ENCODE measurements around the gene RNF214.

RNF214 gene

GRCh38 chr11:117295438-117296137, 63.1 kb downstream of the RNF214 start:
- DNase-seq (ENCODE audit: low spot score in 2 of 2), result no peak
- no peak for ATAC-seq
- Mint-ChIP-seq H3K36me3 (no peaks in the 10 kb centered on the region), H3K4me1 (peaks cover under 1% of the 10 kb centered on the region), H3K4me3 (no peak overlapping the region), H3K9me3 (no peaks in the 10 kb centered on the region), H3K27ac (no peak overlapping the region)

GRCh38 chr11:117296881-117297280, 64.4 kb downstream of the RNF214 start:
- DNase-seq (ENCODE audit: low spot score in 2 of 2) (no peak), ATAC-seq (no peak)
- peak overlapping the region; percentile 11 for H3K27ac Mint-ChIP-seq
- no peaks in the 10 kb centered on the region for H3K9me3 Mint-ChIP-seq
- no peaks in the 10 kb centered on the region for H3K36me3 Mint-ChIP-seq
- no peak overlapping the region for H3K4me3 Mint-ChIP-seq
- peaks cover 6% of the 10 kb centered on the region for H3K4me1 Mint-ChIP-seq

GRCh38 chr11:117298195-117298594, 65.7 kb downstream of the RNF214 start:
- H3K27ac Mint-ChIP-seq, result no peak overlapping the region

GRCh38 chr11:117299351-117300282, 67.1 kb downstream of the RNF214 start:
- Mint-ChIP-seq H3K9me3 (no peaks in the 10 kb centered on the region), H3K4me3 (no peak overlapping the region), H3K27ac (peak overlapping the region; percentile 9), H3K36me3 (no peaks in the 10 kb centered on the region), H3K4me1 (peaks cover 6% of the 10 kb centered on the region)
- ATAC-seq (no peak), DNase-seq (ENCODE audit: low spot score in 2 of 2) (no peak)

More at GRCh38 chr11:117298195-117298594, 65.7 kb downstream of the RNF214 start:
- ATAC-seq (no peak), DNase-seq (ENCODE audit: low spot score in 2 of 2) (no peak)
- Mint-ChIP-seq H3K9me3 (no peaks in the 10 kb centered on the region), H3K4me3 (no peak overlapping the region), H3K4me1 (peaks cover 6% of the 10 kb centered on the region), H3K36me3 (no peaks in the 10 kb centered on the region)

- Mint-ChIP-seq H3K9me3 (no peaks in the 10 kb centered on the region), H3K4me3 (no peak overlapping the region), H3K36me3 (no peaks in the 10 kb centered on the region), H3K4me1 (peaks cover 6% of the 10 kb centered on the region), H3K27ac (no peak overlapping the region)
- ATAC-seq (no peak), DNase-seq (ENCODE audit: low spot score in 2 of 2) (no peak)
Measured at GRCh38 chr11:117300283-117300663, 67.8 kb downstream of the RNF214 start.

- Mint-ChIP-seq H3K4me3 (no peak overlapping the region), H3K36me3 (no peaks in the 10 kb centered on the region), H3K4me1 (peaks cover 6% of the 10 kb centered on the region), H3K9me3 (no peaks in the 10 kb centered on the region), H3K27ac (no peak overlapping the region)
- ATAC-seq (no peak), DNase-seq (ENCODE audit: low spot score in 2 of 2) (no peak)
Measured at GRCh38 chr11:117300773-117301172, 68.3 kb downstream of the RNF214 start.

- DNase-seq (ENCODE audit: low spot score in 2 of 2), result no peak
- peaks cover 6% of the 10 kb centered on the region for H3K4me1 Mint-ChIP-seq
- H3K9me3 Mint-ChIP-seq, result no peaks in the 10 kb centered on the region
- no peak overlapping the region for H3K27ac Mint-ChIP-seq
- no peak for ATAC-seq
- no peak overlapping the region for H3K4me3 Mint-ChIP-seq
- H3K36me3 Mint-ChIP-seq, result no peaks in the 10 kb centered on the region
Measured at GRCh38 chr11:117302228-117302627, 69.8 kb downstream of the RNF214 start.

- no peak overlapping the region for H3K4me3 Mint-ChIP-seq
- H3K9me3 Mint-ChIP-seq, result no peaks in the 10 kb centered on the region
- peaks cover 6% of the 10 kb centered on the region for H3K4me1 Mint-ChIP-seq
- no peaks in the 10 kb centered on the region for H3K36me3 Mint-ChIP-seq
- ATAC-seq (no peak), DNase-seq (ENCODE audit: low spot score in 2 of 2) (no peak)
- no peak overlapping the region for H3K27ac Mint-ChIP-seq
Measured at GRCh38 chr11:117303101-117303500, 70.6 kb downstream of the RNF214 start.

- no peaks in the 10 kb centered on the region for H3K36me3 Mint-ChIP-seq
- peaks cover 6% of the 10 kb centered on the region for H3K4me1 Mint-ChIP-seq
- no peak for ATAC-seq
- no peak overlapping the region for H3K27ac Mint-ChIP-seq
- no peak overlapping the region for H3K4me3 Mint-ChIP-seq
- H3K9me3 Mint-ChIP-seq, result no peaks in the 10 kb centered on the region
- no peak for DNase-seq (ENCODE audit: low spot score in 2 of 2)
Measured at GRCh38 chr11:117303646-117304315, 71.3 kb downstream of the RNF214 start.

- Mint-ChIP-seq H3K4me1 (peaks cover 6% of the 10 kb centered on the region), H3K4me3 (no peak overlapping the region), H3K27ac (no peak overlapping the region), H3K9me3 (no peaks in the 10 kb centered on the region), H3K36me3 (no peaks in the 10 kb centered on the region)
- ATAC-seq (no peak), DNase-seq (ENCODE audit: low spot score in 2 of 2) (no peak)
Measured at GRCh38 chr11:117305145-117305544, 72.7 kb downstream of the RNF214 start.

- Mint-ChIP-seq H3K4me1 (no peaks in the 10 kb centered on the region), H3K36me3 (no peaks in the 10 kb centered on the region), H3K9me3 (no peaks in the 10 kb centered on the region), H3K27ac (no peak overlapping the region), H3K4me3 (no peak overlapping the region)
- ATAC-seq, result no peak
- DNase-seq (ENCODE audit: low spot score in 2 of 2), result no peak
Measured at GRCh38 chr11:117309310-117309709, 76.8 kb downstream of the RNF214 start.

- H3K4me3 Mint-ChIP-seq, result no peak overlapping the region
Measured at GRCh38 chr11:117313091-117313490, 80.6 kb downstream of the RNF214 start.

GRCh38 chr11:117313828-117314768, 81.6 kb downstream of the RNF214 start:
- ATAC-seq (no peak), DNase-seq (ENCODE audit: low spot score in 2 of 2) (no peak)
- Mint-ChIP-seq H3K9me3 (no peaks in the 10 kb centered on the region), H3K4me1 (peaks cover 6% of the 10 kb centered on the region), H3K36me3 (no peaks in the 10 kb centered on the region), H3K4me3 (peak overlapping the region; percentile 65), H3K27ac (no peak overlapping the region)

More at GRCh38 chr11:117313091-117313490, 80.6 kb downstream of the RNF214 start:
- Mint-ChIP-seq H3K36me3 (no peaks in the 10 kb centered on the region), H3K9me3 (no peaks in the 10 kb centered on the region), H3K27ac (no peak overlapping the region), H3K4me1 (peaks cover 6% of the 10 kb centered on the region)
- DNase-seq (ENCODE audit: low spot score in 2 of 2) (no peak), ATAC-seq (no peak)

- H3K4me3 Mint-ChIP-seq, result peak overlapping the region; percentile 65
- H3K36me3 Mint-ChIP-seq, result no peaks in the 10 kb centered on the region
Measured at GRCh38 chr11:117314840-117315239, 82.4 kb downstream of the RNF214 start.

More at GRCh38 chr11:117314840-117315239, 82.4 kb downstream of the RNF214 start:
- H3K4me1 Mint-ChIP-seq, result peaks cover 6% of the 10 kb centered on the region
- ATAC-seq, result no peak
- no peaks in the 10 kb centered on the region for H3K9me3 Mint-ChIP-seq
- peak overlapping the region; percentile 8 for H3K27ac Mint-ChIP-seq
- no peak for DNase-seq (ENCODE audit: low spot score in 2 of 2)

Data from stimulated activated effector memory CD8-positive, alpha-beta T cell treated with anti-CD3 and anti-CD28 coated beads, Interleukin-12 subunit alpha, Interleukin-12 subunit beta, amount 100 ng/mL, for 72 hours (primary cell).